NCI-H460 (cell line): ENCODE data around the gene PFKP. TPM values are rescaled to one million over a fixed set of nuclear protein-coding genes. Genes with fewer than 3 reads are reported as not detected.
"Not testable (repeated sequence)": the region's sequence is repeated elsewhere in the genome, so short reads cannot be mapped to it uniquely, and the experiment has no call there.

ENCODE experiments used
- DNase-seq: peaks from one replicate; pipeline ENCODE4 v3.0.0-alpha.2; 2016; ENCODE audit warnings: low read depth; ENCODE audit errors: extremely low read depth
- total RNA-seq: library from RNA; depleted of rRNA; stranded (reverse); fragments of >200 nt; shearing (Covaris generic); gene quantifications from 2 replicates; pipeline ENCODE4 v1.2.3, GENCODE V29; 2014

PFKP gene
- total RNA-seq, 1 experiment from 2014 or later: 190 TPM

DNA sequence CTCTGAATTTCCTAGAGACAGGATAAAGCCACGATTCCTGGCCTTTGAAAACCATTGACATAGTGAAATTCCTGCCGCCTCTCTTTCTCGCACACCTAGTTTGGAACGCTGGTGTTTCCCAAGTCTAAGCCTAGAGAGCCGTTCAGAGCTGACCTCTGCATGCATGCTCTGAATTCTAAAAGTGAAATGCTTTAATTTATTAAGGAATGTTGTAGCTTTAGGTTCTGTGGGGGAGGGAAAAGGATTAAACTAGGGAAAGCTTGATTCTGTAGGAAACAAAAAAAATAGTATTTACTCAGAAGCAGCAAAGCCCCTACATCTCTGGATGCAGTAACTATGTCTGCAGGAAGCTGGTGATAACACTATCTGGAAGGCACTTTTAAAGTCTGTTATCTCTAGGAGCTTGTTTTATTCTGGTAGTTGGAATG is 27.3 kb downstream of the PFKP start:
- DNase-seq: no peak

GRCh38 chr10:3095373-3096139 is 28.2 kb downstream of the PFKP start:
- DNase-seq: peak; percentile 92

DNA sequence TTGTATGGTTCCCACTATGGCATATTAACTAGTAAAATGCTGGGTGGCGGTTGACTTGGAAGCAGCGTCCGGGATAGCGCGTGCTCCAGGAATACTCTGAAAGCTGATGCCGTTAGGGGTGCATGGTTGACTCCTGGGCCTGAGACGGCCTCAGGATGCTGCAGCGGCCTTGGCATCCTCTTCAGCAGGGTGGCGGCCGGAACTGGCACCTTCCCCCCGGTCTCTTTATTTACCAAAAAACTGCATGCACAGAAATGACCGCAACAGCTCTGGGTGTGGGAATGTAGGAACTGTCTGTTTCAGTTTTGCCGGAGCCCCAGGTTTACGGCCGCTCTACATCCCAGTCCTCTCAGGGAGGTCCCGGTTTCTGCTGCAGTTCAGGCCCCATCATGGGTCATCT is 28.8 kb downstream of the PFKP start:
- DNase-seq: peak; percentile 38

GRCh38 chr10:3097160-3097559 is 29.8 kb downstream of the PFKP start:
- no peak for DNase-seq

DNA sequence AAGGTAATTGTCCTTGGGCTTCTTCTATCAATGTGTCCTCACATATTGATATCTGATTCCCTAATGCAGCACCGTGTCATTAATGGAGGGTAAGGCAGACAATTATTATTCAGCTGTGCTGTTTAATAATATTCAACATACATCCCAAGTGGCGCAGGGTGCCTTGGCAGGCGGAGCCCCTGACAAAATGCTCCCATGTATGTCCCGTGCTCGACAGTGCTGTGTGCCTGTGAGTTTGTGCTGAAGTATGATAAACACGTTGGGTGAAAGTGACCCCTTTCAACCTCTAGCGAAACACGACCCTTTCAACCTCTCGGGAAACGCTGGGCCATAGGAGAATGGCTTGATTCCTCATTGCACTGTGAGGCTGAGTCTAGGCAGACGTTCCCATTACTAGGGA is 31.3 kb downstream of the PFKP start:
- no peak for DNase-seq

GRCh38 chr10:3099291-3100092 is 32.1 kb downstream of the PFKP start:
- DNase-seq: no peak

GRCh38 chr10:3100093-3100792 is 32.9 kb downstream of the PFKP start:
- no peak for DNase-seq

GRCh38 chr10:3100856-3101640 is 33.7 kb downstream of the PFKP start:
- DNase-seq: no peak

DNA sequence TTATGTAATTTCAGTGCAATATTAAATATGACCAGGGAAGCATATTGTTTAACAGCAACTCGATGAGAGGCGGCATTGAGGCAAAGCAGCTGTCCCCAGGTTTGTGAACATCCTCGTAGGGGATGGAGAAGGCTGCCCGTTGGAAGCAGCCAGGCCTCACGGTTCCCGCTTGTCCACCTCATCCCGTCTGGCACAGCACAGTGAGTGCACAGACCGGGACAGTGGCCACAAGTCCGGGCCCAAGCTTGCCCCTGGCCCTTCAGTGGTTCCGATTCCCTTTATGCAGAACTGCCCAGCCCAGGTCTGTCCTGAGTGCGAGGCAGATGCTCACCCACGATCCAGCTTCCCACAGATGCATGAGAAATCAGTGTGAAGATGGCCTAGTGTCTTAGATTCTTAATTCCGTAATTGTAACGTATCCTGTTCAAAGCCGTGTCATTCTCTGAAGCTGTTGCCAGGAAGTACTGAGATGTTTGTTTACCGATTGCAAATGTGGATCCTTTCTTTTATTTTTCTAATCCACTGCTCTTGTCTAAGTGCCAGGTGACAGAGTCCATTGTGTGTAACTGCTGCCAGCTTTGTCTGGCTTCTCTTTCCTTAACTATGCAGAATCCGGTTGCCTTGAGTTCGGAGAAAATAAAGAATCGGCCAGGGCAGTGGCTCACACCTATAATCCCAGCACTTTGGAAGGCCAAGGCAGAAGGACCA is 35.5 kb downstream of the PFKP start:
- no peak for DNase-seq

GRCh38 chr10:3103646-3104045 is 36.3 kb downstream of the PFKP start:
- no peak for DNase-seq

DNA sequence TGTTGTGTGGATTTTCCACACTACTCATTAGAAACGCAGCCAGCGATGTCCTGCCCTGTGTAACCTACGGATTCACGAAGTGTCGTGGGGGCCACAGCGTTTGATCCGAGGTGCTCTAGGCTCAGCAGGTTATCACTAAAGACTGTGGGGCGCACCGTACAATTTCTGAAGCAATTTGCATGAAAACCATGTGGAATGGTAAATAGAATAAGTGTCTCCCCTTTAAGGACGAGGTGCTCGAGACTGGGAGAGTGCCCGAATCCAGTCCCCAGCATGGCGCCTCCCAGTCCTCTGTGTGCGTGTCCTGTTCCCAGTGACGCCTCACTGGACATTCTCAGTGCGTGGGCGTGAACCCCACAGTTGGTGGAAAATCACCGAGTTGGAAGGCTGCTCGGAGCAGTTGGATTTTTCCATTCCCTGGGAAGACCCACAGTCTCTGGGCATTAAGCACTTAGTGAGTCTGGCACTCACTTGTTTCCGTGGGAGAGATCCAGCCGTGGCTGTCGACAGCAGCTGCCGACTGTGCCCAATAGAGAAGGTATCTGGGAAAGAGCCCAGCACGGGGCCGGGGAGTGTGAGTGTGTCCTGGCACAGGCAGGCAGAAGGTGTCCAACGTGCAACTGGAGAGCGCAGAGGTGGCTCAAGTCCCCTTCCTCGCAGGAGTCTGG is 37.0 kb downstream of the PFKP start:
- DNase-seq: no peak

GRCh38 chr10:3105166-3105565 is 37.8 kb downstream of the PFKP start:
- DNase-seq: no peak

DNA sequence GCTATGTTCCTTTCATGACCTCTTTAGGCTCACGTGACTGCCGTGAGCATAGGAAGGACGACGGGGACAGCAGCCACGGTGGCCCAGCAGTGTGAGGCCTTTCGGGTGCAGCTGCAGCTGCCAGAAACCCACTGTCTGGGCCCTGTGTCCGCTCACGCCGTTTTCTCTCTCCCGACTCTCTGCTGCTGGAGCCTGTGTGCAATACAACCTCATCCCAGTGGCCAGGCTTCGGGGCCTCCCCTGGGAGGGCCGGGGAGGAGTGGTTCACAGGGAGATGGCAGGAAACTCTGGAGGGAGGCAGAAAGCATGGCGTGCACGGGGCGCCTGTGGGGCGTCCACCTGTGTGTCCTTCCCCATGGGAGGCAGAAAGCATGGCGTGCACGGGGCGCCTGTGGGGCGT is 38.6 kb downstream of the PFKP start:
- DNase-seq: peak; percentile 34

GRCh38 chr10:3106328-3106727 is 39.0 kb downstream of the PFKP start:
- not testable (repeated sequence) for DNase-seq

DNA sequence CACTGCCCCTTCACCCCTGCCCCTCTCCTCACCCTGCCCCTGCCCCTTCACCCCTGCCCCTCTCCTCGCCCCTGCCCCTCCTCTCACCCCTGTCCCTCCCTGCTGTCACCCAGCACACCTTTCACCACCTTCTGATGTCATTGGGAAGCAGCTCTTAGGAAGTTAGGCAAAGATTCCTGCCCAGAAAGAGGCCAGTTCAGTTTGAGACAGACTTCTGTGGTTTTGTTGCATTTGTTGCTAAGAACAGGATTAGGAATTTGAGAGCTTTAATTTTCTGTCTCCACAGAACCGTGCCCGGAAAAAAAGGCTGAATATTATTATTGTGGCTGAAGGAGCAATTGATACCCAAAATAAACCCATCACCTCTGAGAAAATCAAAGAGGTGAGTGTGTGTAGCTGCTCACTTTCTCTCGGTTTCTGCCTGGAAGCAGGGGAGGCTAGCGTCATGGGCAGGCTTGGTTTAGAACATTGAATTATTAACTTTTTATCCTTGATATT is 39.6 kb downstream of the PFKP start:
- no peak for DNase-seq

GRCh38 chr10:3107426-3107961 is 40.1 kb downstream of the PFKP start:
- DNase-seq: peak; percentile 36

DNA sequence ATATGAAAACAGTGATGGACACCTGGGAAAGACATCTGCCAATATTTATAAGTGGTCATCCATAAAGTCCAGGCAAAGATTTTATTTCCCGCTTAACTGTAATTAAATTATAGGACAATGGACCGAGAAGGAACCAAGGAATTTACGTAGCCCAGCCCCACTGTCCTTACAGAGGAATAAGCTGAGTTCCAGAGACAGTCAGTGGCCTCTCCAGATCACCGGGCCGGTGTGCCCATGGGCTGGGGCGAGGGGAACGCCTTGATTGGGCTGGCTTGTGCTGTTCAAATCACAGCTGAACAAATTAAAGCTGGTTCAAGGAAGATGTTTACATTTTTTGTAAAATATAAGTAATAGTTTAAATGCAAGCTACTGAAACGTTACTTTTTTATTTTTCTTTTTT is 40.7 kb downstream of the PFKP start:
- DNase-seq: no peak

GRCh38 chr10:3108575-3109105 is 41.3 kb downstream of the PFKP start:
- DNase-seq: no peak

GRCh38 chr10:3109196-3109595 is 41.8 kb downstream of the PFKP start:
- no peak for DNase-seq
